HG03045 (cell line): Measurements from ENCODE around the gene EIF4E3.

ENCODE experiments used
- ATAC-seq: cut with Tn5 transposase; IDR thresholded peaks from one replicate; pipeline ENCODE4 v1.9.1; 2021; ENCODE audit warnings: mild to moderate bottlenecking, moderate library complexity; ENCODE audit not compliant: unreplicated experiment

EIF4E3 gene

DNA sequence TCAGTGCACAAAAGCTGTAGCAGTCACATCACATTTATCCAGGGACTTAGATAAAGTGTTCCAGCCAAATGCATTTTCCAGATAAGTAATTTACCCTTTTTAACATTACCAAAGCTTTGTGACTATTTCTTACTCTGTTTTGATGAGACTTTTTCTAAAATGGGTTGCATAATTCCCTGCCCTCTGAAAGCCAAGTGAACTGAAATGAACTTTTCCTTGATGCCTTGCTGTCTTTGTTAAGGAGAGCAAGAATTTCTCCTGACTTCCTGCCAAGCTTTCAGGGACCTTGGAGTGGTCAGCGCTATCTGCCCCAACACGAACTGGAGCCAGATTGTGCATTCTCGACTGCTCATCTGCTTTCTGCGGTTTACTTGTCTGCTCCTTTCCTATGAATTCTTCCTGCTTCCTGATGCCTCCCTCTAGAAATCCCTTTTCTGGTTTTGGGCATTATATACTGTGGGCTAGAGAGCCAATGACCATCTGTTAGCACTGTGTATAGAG is 34.8 kb downstream of the EIF4E3 start:
- ATAC-seq: no peak

DNA sequence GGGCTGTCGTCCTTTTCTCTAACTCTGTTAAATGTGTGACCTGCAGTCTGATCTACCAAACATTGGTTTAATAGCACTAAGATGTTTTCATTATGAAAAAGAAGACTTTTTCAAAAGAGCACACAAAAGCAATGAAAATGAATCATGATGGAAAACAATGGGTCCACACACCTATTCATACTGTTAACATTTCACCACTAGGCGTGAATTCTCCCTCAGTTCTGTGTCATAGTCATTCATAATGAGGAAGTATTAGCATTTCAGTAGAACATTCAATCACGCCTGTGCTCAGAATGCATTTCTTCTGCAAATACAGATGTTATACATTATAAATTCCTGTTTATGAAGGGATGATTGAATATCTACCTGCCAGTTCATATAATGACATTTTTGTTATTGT is 35.9 kb downstream of the EIF4E3 start:
- ATAC-seq: no peak

DNA sequence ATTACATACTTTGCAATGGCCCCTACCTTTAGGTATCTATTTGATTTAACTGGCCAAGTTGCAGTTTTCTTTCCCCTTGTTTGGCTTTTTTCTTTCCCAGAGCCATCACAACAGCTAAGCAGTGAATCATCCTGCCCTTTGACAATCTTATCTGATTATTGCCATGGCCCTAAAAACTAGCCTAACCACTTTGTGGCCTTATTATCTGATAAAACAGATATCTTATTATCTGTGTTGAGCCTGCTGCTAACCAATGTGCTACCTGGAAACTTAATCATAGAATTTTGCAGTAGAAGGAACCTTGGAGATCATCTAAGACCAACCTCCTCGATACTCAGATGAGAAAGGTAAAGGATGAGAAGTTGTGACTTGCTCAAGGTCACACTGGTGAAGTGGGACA is 37.1 kb downstream of the EIF4E3 start:
- no peak for ATAC-seq

DNA sequence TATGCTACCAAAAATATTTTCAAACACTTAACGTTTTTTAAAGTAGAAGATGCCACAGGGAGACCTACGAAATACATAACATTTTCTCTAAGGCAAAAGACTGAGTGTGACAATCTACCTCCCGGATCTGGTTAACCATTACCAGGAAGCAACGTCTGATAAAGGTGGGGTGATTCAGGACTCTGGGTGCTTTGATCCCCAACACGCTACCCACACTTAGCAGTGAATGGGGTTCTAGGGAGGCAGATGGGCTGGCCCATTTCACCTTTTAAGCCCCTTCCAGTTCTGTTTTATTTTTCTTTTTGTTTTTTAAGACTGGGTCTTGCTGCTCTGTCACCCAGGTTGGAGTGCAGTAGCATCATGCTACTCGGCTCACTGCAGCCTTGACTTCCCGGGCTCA is 39.5 kb downstream of the EIF4E3 start:
- ATAC-seq: no peak

DNA sequence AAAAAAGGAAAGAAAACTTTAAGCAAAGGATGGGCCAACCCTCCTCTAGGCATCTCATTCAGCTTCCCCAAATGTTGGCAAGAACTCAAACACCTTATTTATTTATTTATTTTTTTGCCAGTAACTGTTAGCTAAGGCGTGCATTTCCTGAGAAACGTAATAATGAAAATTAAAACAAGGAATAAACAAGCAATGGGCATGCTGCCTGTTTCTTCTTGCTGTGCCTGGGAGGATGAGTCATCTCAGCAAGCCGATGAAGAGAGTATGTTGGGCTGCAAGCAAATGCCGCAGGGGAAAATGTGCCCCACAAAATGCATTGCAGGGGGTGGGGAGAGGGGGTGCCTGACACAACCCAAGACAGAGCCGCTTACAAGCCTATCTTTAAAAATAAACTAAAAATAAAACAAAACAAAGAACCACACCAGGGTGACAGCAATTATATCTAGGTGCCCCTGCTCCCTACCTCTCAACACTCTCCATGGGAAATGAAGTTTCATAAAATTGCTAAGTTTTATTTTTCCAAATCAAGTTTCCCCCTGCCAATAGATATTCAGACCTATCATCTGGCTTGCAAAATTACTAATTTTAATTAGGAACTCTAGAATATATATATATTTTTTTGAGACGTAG is 40.3 kb downstream of the EIF4E3 start:
- no peak for ATAC-seq

DNA sequence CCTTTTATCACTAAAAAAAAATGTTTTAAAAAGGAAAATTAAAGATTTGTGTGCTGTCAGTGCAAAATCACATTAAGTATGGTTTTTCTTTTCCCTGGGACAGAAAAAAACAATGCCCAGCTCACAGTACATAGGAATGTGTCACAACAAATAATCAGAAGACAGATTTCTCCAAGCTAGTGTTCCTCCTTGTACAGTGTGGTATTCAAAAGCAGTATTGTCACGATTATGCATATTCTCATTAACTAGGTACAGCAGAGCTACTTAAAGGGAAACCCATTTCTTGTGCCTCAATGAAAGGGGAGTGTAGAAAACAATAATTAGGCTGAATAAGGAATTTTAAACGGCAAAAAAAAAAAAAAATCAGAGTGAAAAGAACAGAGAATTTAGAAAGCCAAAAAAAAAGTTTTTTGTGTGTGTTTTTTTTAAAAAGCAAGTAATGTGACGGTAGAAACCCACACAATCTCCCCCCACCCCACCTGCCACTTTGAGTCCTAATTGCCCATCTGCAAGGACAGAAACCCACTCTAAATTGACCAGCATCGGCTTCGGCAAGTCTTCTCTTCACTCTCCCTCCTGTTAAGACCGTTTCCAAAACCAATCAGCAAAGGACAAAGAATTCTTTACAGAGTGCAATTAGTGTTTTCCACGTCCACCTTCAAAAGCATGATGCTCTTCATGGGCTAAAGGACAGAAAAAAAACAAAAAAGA is 41.0 kb downstream of the EIF4E3 start:
- no peak for ATAC-seq

DNA sequence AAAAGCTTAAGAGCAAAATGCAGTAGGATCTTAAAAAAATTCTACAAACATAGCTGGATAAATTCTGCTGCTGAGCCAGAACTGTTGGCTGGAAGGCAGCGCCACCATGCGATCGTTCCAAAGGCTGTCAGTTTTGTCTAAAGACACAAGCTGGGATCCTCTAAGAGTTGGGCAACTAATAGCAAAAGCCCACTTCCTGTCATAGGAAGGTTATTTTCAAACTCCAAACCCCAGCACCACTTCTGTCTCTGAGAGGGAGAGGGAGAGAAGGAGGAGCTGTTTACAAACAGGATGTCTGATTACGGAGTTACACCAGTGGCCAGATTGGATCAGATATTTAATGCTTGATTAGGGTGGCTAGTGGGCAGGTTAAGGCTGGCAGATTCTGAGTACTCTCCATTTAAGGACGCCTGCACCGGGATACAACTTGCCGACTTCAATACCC is 44.0 kb downstream of the EIF4E3 start:
- no peak for ATAC-seq

DNA sequence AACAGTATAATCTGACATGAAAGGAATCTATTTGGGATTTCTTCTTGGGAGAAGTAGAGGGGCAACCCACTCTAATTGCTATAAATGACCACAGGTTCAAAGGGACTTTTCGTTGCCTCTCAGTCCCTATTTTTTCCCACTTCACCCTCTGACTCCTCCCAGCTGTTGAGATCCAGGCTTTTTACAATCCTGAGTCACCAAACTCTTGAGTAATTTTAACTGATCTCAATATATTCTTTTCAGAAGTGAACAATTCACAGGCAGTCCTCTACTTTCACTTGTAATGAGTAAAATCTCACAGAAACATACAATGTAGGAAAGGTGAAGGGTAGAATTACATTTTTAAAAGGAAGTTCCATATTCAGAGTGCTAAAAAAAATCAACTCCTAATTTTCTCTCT is 44.6 kb downstream of the EIF4E3 start:
- ATAC-seq: no peak

DNA sequence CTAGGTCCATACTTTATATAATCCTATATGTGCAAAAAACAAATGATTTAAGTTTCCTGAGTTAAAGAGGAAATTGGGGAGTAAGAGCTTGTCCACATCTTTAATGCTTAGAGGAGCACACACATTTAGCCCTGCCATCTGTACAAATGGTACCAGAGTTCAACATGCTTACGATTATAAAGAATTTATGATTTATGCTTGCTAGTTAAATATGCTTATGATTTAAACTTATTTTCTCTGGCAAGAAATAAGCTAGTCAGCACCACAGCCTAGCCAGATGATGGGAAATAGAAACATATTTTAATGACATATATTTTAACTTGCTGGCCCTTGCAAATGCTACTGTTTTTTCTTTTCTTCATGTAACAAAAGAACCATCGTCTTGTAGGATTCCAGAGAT is 48.3 kb downstream of the EIF4E3 start:
- ATAC-seq: no peak

DNA sequence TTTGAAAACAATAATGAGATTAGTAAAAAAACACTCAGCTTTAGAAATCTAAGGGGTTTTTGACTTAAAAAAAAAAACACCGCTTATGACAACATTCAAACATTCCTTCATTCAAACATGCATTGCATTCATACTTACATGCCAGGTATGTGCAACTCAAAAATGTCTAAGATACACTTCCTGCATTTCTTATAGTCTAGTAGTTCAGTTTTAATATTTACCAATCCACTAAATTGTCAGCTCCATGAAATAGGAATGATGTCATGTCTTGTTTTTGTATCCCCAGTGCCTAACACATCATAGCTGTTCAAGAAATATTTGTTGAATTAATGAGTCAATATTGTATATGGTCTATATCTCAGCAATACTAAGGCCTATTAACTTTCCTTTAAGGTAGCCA is 51.7 kb downstream of the EIF4E3 start:
- ATAC-seq: no peak

DNA sequence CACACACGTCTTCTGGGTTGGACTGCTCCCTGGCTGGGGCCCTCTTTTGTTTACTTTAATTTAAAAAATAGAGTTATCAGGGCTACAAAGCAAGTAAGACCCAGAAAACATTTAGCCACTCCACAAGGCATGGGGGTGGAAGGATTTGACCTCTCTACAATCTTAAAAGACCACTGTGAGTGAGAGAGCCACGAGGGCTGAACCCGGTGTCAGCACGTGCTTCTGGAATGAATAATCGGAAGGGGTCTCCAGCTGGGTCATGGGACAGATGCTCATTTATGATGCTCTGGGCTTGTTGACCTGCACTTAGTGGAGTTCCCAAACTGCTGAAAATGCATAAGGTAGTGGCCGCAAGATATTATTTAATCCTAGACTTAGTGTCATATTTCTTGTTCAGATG is 52.4 kb downstream of the EIF4E3 start:
- ATAC-seq: no peak

DNA sequence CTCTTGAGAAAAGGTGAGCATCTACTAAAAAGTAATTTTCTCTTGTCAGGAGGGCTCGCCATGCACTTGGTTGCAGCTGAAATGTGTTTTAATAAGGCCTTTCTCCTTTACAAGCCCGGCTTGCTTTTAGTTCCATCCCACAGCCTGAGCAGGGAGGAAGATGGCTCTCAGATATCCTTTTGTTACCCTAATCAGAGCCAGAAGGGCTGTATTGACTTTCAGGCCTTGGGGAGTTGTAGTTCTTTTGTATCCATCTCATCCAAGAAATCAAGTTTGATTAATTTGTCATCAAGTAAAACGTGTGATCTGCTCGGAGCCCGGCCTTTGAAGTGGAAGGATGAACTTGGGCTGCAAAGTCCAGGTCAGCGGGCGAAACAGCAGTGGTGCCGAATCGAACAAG is 52.9 kb downstream of the EIF4E3 start:
- ATAC-seq: no peak

DNA sequence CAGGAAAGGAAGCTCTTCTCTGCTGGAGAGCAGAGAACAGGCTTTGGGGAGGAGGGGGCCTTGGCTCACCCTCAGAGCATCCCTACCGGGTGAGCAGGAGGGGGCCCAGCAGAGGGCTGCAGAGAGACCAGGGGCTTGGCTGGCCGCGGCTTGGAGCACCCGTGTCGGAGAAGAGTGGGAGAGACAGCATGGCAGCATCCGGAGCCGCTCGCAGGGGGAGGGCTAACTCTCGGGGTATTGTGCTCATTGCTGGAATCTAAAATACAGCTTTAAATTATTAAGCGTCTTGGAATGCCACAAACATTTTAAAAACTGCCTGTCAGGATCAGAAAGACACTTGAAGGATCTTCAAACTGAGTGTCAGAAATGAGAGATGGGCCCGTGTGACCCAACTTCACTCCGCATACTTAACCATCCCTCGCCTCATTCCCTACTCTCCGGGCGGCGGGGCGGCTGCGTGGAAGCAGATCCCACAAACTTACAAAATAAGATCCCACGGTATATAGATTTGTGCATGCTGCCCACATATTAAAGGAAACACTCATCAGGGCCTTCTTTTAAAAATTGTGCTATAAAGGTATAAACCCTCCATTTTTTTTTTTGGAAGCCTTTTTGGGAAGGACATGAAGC is 53.9 kb downstream of the EIF4E3 start:
- ATAC-seq: no peak

DNA sequence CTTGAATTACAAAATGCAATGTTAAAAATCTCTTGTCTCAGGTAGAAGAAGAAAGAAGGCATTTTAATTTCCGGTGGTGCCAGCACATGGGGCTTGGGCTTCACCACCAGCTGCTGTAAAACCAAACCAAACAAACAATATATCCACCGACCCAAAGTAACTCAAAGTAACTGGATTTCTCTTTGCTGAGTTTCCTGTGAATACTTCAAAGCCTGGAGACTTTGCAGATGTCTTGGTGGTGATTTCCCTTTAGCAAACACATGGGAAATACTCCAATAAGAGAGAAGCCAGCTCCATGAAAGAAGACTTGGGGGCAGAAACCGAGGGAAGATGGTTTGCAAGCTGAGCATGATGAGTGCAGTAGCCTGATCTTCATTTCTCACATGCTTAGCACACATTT is 62.6 kb downstream of the EIF4E3 start:
- no peak for ATAC-seq

DNA sequence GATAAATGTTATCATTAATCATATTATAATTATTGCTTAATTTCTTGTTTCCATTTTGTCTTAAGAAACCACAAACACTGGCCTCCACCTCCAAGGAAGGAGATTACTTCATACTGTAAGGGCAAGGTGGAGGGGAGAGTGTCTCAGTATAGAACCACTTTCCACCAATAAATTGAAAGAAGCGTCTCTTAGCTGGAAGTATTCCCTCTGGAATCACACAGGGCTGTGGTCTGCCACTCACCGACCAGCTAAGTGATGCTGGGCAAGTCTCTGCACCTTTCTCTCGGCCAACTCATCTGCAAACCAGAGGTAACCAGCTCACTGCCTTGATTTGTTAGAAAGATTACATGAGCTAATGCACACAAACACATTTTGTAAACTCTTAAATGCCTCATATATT is 63.1 kb downstream of the EIF4E3 start:
- no peak for ATAC-seq

DNA sequence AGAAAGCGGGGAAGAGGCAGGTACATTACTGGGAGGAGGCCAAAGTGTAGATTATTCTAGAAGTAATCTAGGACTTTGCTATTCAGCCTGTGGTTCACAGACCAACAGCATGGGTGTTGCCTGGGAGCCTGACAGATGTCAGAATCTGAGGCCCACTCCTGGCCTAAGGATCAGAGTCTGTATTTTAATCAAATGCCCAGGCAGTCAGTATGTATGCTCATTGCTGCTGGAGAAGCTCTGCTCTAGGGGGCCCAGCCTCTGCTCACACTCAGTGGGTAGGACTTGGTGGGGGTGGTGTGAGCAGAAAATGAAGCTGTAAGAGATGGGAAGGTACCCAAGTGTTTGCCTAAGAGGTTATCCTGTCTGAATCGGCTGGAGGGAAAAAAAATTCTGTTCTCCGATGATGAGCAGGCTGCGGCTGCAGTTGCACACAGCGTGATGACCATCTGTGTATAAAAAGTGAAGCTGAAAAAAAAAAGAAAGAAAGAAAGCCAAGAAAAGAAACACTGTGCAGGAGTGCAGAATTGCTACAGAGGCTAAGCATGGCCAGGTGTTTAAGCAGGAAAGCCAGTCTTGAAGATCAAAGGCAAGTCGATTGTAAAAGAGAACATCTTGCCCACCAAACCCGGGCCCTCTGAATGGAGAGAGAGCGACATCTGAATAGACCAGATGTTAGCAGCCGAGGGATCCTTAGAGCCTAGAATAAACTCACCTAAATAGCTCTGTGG is 65.2 kb downstream of the EIF4E3 start:
- no peak for ATAC-seq

DNA sequence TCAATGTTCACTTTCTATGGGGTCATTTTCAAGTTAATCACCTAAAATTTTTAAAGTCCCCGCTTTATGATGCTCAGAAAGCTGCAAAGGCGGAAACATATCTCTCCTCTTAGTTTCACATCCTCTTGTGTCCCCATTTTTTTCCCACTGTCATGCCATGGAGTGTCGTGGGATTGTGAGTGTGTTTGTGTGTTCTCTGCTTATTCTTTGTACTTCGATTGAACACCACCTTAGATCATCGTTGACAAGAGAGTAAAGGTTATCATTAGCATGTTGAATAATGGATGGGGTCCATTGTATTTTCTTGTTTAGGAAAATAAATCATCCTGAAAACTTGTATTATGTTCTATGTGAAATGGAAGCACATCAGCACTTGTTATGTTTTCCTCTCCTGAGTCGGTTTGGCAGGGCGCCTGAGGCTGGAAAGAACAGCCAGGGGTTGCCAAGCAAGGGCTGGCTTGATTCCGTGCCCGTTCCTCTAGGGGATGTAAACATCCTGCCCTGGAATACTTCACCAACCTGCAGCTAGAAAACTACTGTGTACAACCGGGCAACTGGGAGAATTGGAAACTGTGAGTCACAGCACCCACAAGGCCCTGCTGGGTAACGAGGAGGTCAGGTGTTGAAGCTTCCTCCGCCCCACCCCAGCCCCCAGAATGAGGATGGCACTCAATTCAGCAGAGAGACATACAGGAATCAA is 67.2 kb downstream of the EIF4E3 start:
- ATAC-seq: no peak

DNA sequence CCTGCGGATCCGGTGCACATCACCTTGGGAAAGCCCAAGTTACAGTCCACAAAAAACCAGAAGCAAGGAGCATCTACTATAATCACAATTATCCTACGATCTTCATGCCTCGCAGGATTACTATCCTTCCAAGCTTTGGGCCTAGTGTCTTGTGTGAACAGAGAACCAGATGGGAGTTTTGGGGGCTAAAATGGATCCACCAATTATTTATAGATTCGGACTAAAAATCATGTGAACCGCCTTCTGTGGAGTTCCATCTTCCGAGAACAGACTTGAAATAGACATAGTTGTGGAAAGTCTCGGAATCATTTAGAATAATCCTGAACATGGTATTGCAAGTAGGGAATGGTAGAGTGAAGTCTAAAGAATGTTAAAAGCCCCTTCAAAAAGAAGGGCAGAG is 70.1 kb downstream of the EIF4E3 start:
- ATAC-seq: no peak

DNA sequence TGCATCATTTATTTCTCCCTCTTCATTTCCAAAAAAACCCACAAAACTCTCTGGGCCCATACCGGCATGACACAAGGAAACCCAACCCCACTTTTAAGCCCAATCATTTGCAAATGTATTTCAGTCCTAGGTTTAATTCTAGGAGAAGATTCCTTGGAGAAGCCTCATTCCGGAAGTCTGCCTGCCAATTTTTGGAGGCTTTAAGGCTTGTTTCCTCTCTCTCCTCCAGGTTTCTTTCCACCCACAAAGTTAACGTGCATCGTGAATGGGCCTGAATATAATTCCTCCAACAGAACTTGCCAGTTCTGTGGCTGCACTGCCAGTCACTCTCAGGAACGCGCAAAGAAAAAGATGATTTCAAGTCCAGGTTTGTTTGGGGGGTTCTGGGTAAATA is 71.8 kb downstream of the EIF4E3 start:
- no peak for ATAC-seq

DNA sequence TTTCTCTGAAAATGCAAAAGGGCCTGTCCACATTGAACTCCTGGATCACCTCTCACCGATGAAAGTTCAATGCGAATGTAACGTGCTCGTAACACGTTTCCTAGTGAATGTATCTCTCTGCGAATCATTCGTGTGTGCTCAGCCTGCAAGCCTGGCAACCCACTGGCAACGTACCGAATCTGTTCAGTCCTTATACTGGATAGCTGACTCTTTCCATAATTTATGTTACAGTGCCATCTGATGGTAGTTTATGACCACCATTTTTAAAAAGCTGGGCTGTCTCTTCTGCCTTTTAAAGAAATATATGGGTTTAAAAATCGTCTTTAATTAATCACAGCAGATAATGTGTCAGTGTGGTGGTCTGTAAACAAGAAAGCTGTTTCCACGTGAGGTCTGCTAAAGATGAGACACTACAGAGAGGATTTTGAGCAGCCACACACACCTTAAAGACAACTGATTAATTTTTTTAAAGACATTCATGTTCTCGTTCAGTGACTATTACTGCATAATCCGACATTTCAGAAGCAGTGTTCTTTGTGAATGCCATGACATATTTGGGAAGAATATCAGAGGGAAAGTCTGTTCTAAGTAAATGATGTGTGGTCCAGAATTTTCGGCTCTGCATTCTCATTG is 72.3 kb downstream of the EIF4E3 start:
- no peak for ATAC-seq

DNA sequence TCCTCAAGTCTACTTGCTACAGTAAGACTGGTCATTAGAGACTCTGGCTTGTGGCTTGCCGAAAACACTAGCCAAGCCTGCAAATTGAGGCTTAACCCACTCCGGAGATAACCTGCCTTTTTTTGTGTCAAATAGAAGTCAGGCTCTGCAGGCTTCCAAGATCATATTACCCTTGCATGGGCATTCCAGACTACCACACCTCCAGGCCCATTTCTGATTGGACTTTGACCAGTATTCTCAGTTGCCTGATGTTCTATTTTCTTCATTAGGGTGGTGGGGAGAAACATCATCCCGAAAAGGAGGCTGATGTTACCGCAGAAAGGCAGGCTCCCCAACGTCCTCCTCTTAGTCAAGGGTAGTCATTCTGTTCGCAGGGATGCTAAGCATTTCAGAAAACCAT is 73.6 kb downstream of the EIF4E3 start:
- no peak for ATAC-seq
